NCI-H524 (cell line): ENCODE data around the gene TRIM24.
A peak's percentile ranks its signal among the peaks of the same experiment; 100 is the strongest.
"Not testable (repeated sequence)": the region's sequence is repeated elsewhere in the genome, so short reads cannot be mapped to it uniquely, and the experiment has no call there.

ENCODE experiments used
- DNase-seq, 2 experiments: peaks; one replicate each; lab custom pipeline; 2025; lab: John Stamatoyannopoulos, UW

Gene TRIM24

DNA sequence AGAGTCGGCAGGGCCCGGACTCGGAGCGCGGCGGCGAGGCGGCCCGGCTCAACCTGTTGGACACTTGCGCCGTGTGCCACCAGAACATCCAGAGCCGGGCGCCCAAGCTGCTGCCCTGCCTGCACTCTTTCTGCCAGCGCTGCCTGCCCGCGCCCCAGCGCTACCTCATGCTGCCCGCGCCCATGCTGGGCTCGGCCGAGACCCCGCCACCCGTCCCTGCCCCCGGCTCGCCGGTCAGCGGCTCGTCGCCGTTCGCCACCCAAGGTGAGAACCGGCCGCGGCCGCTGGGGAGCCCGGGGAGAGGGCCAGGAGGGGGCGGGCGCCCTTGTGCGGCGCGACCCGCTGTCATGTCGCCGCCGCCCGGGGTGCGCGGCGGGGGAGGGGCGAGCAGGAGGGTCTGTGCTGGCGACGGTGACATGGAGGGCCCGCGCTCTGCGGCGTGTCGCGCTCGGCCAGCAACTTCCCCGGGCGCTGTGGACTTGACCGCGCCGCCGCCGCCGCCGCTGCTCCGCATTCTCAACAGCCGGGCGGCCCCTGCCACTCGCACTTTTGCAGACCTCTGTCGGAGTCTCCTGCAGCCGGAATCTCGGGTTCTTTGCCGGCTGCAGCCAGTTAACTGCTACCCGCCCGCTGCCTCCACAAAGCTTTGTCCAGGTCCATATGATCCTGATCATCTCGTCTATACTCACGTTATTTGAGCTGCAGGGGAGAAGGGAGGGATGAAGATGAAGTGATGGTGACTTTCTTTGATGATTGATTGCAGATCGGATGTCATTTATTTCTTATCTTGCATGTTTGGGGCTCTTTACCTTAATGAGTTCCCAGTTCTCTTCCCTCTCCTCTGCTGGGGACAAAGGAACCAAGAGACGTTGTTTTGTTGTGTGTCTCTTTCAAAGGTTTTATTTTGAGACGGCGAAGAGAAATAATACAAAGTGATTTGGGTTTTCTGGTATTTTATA, 869 bp downstream of the TRIM24 start:
- peak; percentile 45 to 73 for DNase-seq

DNA sequence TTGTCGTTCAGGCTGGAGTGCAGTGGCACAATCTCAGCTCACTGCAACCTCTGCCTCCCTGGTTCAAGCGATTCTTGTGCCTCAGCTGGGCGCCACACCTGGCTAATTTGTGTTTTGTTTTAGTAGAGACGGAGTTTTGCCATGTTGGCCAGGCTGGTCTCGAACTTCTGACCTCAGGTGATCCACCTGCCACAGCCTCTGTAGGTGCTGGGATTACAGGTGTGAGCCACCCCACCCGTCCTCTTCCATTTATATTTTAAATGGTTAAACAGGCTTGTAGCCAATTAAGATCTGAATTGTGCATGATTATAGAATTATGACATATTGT, 3.2 kb downstream of the TRIM24 start:
- peak in 1 of 2 experiments; percentile 29 for DNase-seq

DNA sequence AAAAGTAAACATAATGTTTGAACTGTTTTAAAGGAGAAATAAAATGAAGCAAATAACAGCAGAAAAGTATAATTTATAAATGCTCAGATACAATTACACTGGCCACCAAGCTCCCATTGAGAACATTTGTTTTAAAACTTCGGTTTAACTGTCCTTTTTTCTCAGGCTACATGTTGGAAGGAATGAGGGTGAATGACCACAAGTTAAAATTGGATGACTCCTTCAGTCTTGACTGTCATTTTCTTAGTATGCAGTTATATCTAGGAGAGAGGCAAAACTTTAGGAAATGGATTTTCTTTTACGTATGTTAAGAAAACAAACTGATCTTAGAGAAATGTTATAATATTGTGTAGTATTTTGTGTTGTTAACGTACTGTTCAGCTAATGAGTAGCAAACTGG, 5.0 kb downstream of the TRIM24 start:
- no peak for DNase-seq

DNA sequence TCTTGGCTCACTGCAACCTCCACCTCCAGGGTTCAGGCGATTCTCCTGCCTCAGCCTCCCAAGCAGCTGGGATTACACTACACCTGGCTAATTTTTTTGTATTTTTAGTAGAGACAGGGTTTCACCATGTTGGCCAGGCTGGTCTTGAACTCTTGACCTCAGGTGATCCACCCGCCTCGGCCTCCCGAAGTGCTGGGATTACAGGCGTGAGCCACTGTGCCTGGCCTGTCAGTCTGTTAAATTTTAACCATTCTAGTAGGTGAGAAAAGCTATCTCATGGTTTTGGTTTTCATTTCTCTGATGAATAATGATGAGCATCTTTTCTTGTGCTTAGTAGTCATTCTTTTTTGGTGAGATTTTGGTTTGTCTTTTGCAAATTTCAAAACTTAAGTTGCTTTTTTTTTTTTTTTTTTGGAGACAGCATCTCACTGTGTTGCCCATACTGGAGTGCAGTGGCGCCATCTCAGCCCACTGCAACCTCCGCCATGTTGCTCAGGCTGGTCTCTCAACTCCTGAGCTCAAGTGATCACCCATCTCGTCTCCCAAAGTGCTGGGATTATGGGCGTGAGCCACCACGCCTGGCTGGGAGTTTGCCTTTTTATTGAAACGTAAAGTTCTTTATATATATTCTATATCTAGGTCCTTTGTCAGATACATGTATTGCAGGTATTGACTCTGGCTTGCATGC, 6.2 kb downstream of the TRIM24 start:
- DNase-seq = not testable (repeated sequence)

DNA sequence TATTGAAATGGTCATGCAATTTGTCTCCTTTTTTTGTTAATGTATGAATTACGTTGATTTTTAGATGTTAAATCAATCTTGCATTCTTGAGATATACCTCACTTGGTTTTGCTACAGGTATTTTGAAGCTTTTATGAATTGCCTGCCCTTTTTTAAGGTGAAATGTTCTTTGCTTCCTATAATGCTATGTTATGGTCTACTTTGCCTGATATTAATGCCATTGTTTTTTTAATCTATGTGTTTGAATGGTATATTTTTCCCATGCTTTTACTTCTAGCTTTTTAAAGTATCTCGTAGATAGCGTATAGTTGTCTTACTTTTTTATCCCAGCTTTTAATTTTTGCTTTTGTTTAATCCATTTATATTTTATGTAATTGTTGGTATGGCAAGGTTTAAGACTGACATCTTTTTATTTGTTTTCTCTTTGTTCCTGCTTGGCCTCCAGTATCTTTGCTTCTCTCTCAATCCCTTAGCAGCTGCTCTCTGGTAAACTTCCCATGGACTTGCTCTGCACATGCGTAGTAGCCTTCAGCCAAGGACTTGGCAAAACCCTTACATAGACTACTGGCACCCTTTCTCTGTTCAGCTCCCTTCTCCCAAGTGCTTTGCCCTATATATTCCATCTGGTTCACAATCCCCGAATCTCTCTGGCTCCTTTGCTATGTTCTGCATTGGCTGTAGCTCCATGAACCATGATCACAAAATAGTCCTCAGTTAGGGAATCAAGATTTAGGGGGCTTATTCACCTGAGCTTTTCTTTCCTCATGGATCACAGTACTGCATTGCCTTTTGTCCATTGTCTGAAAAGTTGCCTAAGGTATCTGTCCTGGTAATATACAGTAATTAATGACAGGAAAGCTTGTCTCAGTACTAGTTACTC, 8.4 kb downstream of the TRIM24 start:
- DNase-seq = peak in 1 of 2 experiments; percentile 65

DNA sequence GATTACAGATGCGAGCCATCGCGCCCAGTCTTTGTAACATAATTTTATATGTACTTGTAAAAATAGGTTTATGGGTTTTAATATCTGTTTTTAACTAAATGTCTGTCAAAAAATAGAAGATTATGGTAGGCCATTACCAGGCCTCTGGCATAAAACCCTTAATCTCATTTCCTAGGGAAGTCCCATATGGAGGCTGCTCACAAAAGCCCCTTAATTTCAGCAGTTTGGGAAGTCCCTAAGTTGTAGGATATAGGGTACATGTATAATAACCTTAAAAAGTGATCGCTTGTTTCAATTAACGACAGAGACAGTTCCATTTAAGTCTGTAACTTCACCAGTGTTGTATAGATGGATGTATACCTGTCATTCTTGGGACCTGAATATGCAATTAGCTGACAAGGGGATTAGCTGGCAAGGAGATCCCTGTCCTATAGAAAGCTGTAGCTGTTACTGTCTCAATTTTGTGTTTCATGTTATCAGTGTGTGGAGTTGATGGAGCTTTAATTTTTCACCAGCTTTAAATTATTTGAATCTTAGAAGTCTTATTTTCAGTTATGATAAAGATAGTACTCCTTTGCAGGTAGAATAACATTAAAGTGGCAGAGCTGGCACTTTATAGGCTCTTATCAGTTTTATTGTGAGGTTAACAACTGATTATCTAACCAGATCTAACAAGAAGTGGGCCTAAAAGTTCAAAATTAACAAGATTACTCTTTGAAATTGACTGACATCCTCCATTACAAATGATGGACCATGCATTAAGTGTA, 10.5 kb downstream of the TRIM24 start:
- peak in 1 of 2 experiments; percentile 35 for DNase-seq

DNA sequence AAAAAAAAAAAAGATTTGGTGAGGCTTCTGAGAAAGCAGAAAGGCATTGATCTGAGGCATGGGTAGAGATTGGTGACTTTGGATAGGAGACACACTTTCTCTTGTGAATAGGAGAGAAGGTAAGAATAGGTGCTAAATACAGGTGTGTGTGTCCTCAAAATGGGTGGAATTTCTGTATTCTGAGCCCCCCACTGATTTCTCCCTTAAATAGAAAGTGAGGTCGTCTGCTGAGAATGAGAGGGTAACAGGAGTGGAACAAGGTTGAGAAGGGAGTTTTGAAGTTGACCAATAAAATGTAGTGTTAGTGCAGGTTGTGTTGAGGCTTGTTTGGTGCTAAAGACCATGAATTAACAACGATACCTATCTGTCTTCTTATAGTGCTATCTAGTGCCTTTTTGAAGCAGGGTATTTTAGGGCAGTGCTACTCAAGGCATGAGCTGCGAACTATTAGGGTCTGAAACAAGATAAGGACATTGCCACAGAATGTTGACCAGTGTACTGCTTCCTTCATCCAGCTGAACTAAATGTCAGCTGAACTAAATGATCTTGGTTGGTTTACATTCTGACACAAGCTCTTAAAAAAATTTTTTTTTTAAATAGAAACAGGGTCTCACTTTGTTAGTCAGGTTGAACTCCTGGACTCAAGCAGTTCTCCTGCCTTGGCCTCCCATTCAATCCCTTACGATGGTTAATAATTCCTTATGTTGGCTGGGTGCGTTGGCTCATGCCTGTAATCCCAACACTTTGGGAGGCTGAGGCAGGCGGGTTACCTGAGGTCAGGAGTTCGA, 12.4 kb downstream of the TRIM24 start:
- DNase-seq = no peak

DNA sequence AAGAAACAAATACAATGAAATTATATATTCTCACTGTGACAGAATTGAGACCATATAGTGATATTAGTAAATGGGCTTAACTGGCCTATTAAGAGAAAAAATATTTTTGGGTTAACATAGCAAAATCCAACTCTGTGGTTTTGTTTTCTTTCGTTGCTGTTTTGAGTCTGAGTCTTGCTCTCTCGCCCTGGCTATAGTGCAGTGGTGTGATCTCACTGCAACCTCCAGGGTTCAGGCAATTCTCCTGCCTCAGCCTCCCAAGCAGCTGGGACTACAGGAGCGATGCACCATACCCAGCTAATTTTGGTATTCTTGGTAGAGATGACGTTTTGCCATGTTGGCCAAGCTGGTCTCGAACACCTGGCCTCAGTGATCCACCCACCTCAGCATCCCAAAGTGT, 15.3 kb downstream of the TRIM24 start:
- DNase-seq = no peak

DNA sequence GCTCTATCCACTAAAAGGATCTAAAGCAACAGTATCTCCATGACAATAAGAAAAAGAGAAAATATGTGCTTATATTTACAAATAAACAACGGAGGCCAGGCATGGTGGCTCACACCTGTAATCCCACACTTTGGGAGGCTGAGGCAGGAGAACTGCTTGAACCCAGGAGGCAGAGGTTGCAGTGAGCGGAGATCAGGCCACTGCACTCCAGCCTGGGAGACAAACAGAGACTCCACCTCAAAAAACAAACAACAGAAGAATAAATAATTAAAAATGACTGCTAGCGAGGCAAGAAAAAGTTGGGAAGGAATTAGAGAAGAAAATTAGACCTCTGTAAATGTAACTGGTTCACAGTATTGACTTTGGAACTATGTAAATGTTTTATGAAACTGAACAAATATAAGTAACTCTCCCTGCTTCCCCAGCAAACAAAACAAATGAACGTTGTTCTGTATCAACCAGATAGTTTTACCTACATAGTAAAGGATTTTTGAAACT, 17.1 kb downstream of the TRIM24 start:
- no peak for DNase-seq

DNA sequence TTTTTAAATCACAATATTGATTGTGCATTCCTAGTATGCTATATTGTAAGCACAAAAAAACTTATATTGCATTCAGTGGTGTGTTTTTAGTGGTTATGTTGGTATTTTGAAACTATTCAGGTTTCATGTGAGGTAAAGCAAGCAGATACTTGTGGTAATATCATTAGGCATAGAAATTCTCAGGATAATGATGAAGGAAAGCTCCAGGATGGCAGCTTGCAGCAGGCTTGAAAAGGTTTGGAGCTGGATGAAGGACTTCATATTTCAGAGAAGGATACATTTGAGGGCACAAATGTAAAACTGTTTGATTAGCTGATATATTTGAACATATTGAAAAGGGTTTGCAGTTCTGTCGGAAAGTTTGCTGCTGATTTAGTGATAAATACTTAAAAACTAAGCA, 17.5 kb downstream of the TRIM24 start:
- DNase-seq = no peak

DNA sequence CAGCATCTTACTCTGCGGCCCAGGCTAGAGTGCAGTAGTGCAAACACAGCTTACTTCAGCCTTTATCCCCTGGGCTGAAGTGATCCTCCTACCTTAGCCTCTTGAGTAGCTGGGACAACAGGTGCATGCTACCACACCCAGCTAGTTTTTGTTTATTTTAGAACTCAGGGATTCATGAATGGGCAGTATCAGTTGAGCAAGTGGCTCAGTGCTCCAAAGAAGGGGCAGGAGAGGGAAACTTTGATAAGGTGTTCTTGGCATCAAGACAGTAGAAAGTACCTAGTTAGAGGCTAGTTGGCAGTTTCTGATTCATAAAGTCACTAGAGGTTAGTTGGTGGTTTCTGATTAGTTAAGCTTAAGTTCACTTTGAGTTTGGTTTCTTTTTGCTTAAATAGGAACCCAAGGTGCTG, 18.4 kb downstream of the TRIM24 start:
- DNase-seq = no peak

DNA sequence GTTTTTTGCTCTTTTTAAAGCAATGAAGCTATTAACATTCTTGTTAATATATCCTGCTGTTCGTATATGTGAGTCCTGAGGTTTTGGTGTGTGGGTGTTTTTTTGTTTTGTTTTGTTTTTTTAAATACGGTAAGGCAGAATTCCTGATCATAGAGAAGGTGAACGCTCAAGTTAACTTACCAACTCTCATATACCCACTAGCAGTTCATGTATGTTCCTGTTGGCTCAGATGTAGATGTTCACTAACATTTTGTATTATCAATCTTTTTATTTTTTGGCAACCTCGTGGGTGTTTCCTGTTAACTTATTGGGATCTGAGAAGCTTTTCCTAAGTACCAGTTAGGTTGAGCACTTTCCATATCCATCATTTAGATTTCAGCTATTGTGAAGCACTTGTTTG, 20.5 kb downstream of the TRIM24 start:
- no peak for DNase-seq

DNA sequence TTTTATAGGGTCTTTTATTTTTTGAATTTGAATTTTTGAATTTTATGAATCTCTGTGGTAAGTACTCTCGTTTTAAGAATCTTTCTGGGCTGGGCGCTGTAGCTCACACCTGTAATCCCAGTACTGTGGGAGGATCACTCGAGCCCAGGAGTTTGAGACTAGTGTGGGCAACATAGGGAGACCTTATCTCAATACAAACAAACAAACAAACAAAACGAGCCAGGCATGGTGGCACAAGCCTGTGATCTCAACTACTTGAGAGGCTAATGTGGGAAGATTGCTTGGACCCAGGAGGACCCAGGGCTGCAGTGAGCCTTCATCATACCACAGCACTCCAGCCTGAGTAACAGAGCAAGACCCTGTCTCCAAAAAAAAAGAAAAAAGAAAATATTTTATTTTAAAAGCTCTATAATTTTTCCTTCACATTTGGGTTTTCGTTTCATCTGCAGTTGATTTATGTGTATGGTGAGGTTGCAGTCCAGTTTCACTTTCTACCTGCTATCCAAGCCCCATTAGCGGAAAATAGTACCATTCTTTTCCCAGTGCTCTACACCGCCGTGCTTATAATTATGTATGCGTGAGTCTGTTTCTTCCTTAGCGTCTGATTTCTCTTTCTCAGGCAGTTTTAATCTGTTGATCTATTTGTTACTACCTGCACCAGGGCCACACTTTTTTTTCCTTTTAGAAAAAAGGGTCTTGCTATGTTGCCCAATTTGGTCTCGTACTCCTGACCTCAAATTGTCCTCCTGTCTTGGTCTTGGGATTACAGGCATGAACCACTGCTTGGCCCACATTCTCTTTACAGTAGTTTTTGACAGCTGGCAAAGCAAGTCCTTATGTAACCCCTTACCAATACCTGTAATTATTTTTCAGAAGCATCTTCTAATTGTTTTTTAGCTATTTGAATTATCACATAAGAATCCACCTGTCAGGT, 21.7 kb downstream of the TRIM24 start:
- DNase-seq = no peak

DNA sequence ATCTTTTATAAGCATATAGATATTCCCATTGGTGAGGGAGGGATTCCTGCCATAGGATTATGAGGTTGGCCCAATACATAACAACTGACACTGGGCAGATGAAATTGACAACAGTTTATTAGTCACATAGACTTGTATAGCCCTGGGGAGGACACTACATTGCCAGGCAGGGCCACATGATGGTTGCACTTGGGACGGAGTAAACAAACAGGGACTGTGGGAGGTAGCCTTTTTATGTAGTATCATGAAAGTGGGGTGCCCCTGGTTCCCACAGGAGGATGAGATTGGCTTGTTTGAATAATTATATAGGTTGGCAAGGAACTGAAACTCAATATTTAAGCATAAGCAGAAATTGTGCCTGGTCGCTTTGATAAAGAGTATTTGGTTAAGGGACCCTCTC, 23.5 kb downstream of the TRIM24 start:
- no peak for DNase-seq

DNA sequence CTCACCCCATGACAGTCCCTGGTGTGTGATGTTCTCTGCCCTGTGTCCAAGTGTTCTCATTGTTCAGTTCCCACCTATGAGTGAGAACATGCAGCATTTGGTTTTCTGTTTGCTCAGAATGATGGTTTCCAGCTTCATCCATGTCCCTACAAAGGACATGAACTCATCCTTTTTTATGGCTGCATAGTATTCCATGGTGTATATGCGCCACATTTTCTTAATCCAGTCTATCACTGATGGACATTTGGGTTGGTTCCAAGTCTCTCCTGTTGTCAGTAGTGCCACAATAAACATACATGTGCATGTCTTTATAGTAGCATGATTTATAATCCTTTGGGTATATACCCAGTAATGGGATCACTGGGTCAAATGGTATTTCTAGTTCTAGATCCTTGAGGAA, 25.4 kb downstream of the TRIM24 start:
- not testable (repeated sequence) for DNase-seq

DNA sequence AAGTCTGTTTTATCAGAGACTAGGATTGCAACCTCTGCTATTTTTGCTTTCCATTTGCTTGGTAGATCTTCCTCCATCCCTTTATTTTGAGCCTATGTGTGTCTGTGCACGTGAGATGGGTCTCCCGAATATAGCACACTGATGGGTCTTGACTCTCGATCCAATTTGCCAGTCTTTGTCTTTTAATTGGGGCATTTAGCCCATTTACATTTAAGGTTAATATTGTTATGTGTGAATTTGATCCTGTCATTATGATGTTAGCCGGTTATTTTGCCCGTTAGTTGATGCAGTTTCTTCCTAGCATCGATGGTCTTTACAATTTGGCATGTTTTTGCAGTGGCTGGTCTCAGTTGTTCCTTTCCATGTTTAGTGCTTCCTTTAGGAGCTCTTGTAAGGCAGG, 29.1 kb downstream of the TRIM24 start:
- DNase-seq = not testable (repeated sequence)

DNA sequence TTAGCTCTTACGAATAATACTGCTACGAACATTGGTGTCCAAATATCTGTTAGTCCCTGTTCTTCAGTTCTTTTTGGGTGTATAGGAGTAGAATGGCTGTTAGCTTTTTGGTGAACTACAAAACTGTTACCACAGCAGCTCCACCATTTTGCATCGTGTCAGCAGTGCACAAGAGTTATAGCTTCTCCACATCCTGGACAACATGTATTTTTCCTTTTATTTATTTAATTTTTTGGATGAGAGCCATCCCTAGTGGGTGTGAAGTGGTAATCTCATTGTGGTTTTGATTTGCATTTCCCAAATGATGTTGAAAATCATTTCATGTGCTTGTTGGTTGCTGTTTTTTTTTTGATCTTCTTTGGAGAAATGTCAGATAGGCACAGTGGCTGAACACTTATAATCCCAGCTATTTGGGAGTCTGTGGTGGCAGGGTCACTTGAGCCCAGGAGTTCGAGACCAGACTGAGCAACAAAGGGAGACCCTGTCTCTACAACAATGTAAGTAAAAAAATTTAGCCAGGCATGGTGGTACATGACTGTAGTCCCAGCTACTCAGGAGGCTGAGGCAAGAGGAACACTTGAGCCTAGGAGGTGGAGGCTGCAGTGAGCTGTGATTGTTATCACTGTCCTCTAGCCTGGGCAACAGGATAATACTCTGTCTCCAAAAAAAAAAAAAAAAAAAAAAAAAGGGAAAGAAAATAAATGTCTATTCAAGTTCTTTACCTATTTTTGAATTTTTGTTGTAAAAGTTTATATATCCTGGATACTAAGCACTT, 31.7 kb downstream of the TRIM24 start:
- DNase-seq = no peak

DNA sequence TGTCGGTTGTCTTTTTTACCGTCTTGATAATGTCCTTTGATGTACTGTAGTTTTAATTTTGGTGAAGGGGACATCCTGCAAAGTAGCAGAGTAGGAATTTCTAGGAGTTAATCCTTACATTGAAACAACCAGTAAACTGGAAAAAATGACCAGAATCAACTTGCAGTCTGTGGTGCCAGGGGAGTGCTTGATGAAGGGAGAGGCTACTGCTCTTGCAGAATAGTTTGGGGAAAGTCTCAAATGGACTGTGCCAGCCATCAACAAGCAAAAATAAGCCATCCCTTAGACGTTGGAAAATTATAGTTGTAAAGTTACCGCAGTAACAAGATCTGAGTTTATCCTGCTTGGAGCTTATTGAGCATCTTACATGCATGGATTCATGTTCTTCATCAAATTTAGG, 32.4 kb downstream of the TRIM24 start:
- DNase-seq = no peak

DNA sequence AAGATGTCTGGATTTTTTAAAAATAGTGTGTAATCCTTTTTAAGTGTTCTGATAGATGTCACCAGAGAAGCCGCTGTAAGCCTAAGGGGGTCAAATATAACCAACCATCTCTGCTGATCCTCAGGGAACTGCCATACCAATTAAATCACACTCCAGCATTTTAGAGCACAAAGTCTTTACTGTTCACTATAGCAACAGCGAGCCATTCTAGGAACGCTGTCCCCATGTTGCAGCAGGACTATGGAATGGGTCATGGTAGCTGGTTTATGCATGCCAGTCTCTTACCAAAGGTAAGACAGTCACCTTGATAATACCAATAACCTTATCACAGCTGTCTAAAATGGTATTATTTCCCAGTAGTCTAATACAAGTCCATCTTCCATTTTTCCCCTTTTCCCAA, 33.5 kb downstream of the TRIM24 start:
- no peak for DNase-seq
